Activated CD4-positive, alpha-beta T cell treated with anti-CD3 and anti-CD28 coated beads, Interleukin-2, amount 50 U/mL, for 16 hours (primary cell): Measurements from ENCODE around the gene SMYD4.
"Not testable (repeated sequence)": the region's sequence is repeated elsewhere in the genome, so short reads cannot be mapped to it uniquely, and the experiment has no call there.

Source experiments
- DNase-seq: peaks from one replicate; pipeline ENCODE4 v3.0.0-alpha.2; 2020

Gene SMYD4

GRCh38 chr17:1829216-1829591 lies 498 bp downstream of the SMYD4 start:
- no peak for DNase-seq

- DNase-seq, result no peak
These were observed 9.0 kb downstream of the SMYD4 start for GRCh38 chr17:1820528-1821252.

GRCh38 chr17:1813088-1813487 lies 16.6 kb downstream of the SMYD4 start:
- DNase-seq, result no peak

- no peak for DNase-seq
These were observed 19.1 kb downstream of the SMYD4 start for GRCh38 chr17:1810450-1811103.

GRCh38 chr17:1809815-1810214 lies 19.9 kb downstream of the SMYD4 start:
- DNase-seq, result not testable (repeated sequence)

- no peak for DNase-seq
These were observed 21.1 kb downstream of the SMYD4 start for GRCh38 chr17:1808644-1809043.

- no peak for DNase-seq
These were observed 21.8 kb downstream of the SMYD4 start for GRCh38 chr17:1807890-1808289.

- no peak for DNase-seq
These were observed 26.4 kb downstream of the SMYD4 start for GRCh38 chr17:1803280-1803679.

- DNase-seq, result no peak
These were observed 27.3 kb downstream of the SMYD4 start for GRCh38 chr17:1802429-1802828.

- no peak for DNase-seq
These were observed 29.0 kb downstream of the SMYD4 start for GRCh38 chr17:1800712-1801111.

- DNase-seq, result no peak
These were observed 29.5 kb downstream of the SMYD4 start for GRCh38 chr17:1800240-1800639.

- not testable (repeated sequence) for DNase-seq
These were observed 31.9 kb downstream of the SMYD4 start for GRCh38 chr17:1797846-1798245.

- DNase-seq, result no peak
These were observed 32.4 kb downstream of the SMYD4 start for GRCh38 chr17:1797323-1797722.

- DNase-seq, result no peak
These were observed 32.9 kb downstream of the SMYD4 start for GRCh38 chr17:1796800-1797199.

- no peak for DNase-seq
These were observed 36.3 kb downstream of the SMYD4 start for GRCh38 chr17:1793447-1793806.

GRCh38 chr17:1792495-1793446 lies 36.9 kb downstream of the SMYD4 start:
- DNase-seq, result no peak

- no peak for DNase-seq
These were observed 39.8 kb downstream of the SMYD4 start for GRCh38 chr17:1789936-1790335.

GRCh38 chr17:1787301-1787902 lies 42.3 kb downstream of the SMYD4 start:
- no peak for DNase-seq

GRCh38 chr17:1786708-1787107 lies 43.0 kb downstream of the SMYD4 start:
- DNase-seq, result no peak

GRCh38 chr17:1785930-1786329 lies 43.8 kb downstream of the SMYD4 start:
- no peak for DNase-seq

GRCh38 chr17:1783834-1784611 lies 45.7 kb downstream of the SMYD4 start:
- DNase-seq, result no peak

GRCh38 chr17:1783271-1783670 lies 46.4 kb downstream of the SMYD4 start:
- DNase-seq, result no peak
